ENCODE data around the gene CDK5. TPM values are rescaled to one million over a fixed set of nuclear protein-coding genes. Genes with fewer than 3 reads are reported as not detected.

CDK5 gene
- total and polyA plus RNA-seq, 9 of the 15 experiments (the other 6 are each of a cell fraction or from before 2014, with no cell fraction given): 3.2 to 38.0 (median 27.5) TPM

GRCh38 chr7:151058781-151059366 is 1.2 kb upstream of the CDK5 start (continued):
- 0 out of 2 replicates have a peak, but pooled peaks have one; percentile 38 for TF ChIP-seq CUX1 (CRISPR knock-in tag; IDR thresholded peaks at IDR 0.05)
- TF ChIP-seq ZBTB12 (CRISPR knock-in tag; IDR thresholded peaks at IDR 0.05): no peak
- peak in 1 of 2 experiments; percentile 24; a peak in 1 of 3 replicates for TF ChIP-seq CBX3 (IDR thresholded peaks at IDR 0.05; ENCODE audit: borderline replicate concordance in 1 of 2, low read length in 2 of 2)
- TF ChIP-seq ZNF253 (CRISPR knock-in tag; conservative IDR thresholded peaks at IDR 0.05): no peak
- peak; percentile 51; the same call in 1 of the 2 replicates for TF ChIP-seq KDM2B (CRISPR knock-in tag; IDR thresholded peaks at IDR 0.05)
- TF ChIP-seq SRSF7 (optimal IDR thresholded peaks at IDR 0.05; ENCODE audit: low read depth, low read length): no peak
- TF ChIP-seq UBTF (IDR thresholded peaks at IDR 0.05; ENCODE audit: borderline replicate concordance in 1 of 2, low read depth in 2 of 2, low read length in 2 of 2): 0 out of 4 replicates have a peak, but pooled peaks of 1 of the 2 experiments have one; percentile 16
- no peak for TF ChIP-seq BRCA1 (IDR thresholded peaks at IDR 0.05)
- TF ChIP-seq BRCA1 (CRISPR knock-in tag; IDR thresholded peaks at IDR 0.05): no peak
- no peak for TF ChIP-seq ZNF79 (CRISPR knock-in tag; IDR thresholded peaks at IDR 0.05; ENCODE audit: low read depth)
- peak; percentile 17; the same call in 1 of the 2 replicates for TF ChIP-seq MECOM (CRISPR knock-in tag; IDR thresholded peaks at IDR 0.05)
- TF ChIP-seq C11orf30 (IDR thresholded peaks at IDR 0.05; ENCODE audit: low read depth): no peak
- TF ChIP-seq AFF1 (IDR thresholded peaks at IDR 0.05; ENCODE audit: low read depth in 1 of 2, partially characterized antibody in 2 of 2): peak in 1 of 2 experiments; percentile 27
- TF ChIP-seq BDP1 (IDR thresholded peaks at IDR 0.05; ENCODE audit: insufficient read depth, insufficient read length): no peak

All from K562 (cell line).